Adipose tissue (tissue), 3 donors: Measurements from ENCODE around the gene PTH1R. TPM values are rescaled to one million over a fixed set of nuclear protein-coding genes. Genes with fewer than 3 reads are reported as not detected.

Experiments used
- H3K27ac ChIP-seq: one replicate; pipeline ENCODE4 v1.5.1; 2013; ENCODE audit warnings: low read depth, low read length
- WGBS, 3 donors: extraction: QIAGEN DNeasy Blood & Tissue Kit; methylation state at CpG; one replicate each; pipeline ENCODE4 v1.1.7; 2013; 5-methylcytosine and 5-hydroxymethylcytosine counted together
- polyA plus RNA-seq, 3 donors: library from polyadenylated mRNA; stranded (reverse); fragments of 200-250 nt; gene quantifications; one replicate each; pipeline ENCODE4 v1.2.3, GENCODE V29; 2013
- donor health status: healthy with polysubstance abuse.
- donor health status: Bipolar disorder and iron deficiency.
- donor health status: healthy.

PTH1R gene
- polyA plus RNA-seq = 10 to 100 TPM in 2 of 3 donors, 1 to 10 TPM in 1; 6.1 to 62.9 (median 44.7) TPM

- H3K27ac ChIP-seq = no peak within 1 kb of the TSS
- 76 to 91% (median 84%) methylated on average over 7 of the region's 7 CpGs for WGBS, 3 donors
These were observed at the start of gene PTH1R for GRCh38 chr3:46877406-46878125. Gene PTH1R (plus strand): TSS chr3:46877721. CDS start chr3:46883560, 5,839 bp downstream.

DNA sequence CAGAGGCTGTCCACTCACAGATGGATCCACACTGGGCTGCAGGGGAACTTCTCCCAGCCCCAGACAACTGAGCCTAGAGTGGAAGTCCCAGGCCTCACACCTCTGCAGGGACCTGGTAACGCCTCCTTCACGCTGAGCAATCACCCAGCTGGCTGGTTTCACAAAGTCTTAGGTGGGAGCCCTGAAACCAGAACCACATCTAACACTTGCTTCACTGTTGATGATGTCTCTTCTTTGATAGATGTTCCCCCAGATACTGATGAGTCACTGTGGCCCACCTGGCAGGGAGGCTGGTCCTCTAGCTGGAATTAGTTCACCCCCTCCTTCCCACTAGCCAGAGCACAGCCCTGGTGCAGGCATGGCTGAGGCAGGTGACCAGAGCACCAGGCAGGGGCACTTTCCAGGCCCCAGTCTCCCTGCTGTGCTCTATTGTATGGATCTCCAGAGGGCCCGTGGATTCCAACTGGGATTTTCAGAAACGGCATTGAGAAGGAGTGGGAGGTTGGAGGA is 47.8 kb upstream of the PTH1R start:
- H3K27ac ChIP-seq = no peak overlapping the region
- WGBS, 3 donors = 75 to 82% (median 82%) methylated on average over 4 of the region's 4 CpGs

GRCh38 chr3:46830801-46831200 is 46.7 kb upstream of the PTH1R start:
- WGBS, 3 donors = 80 to 94% (median 90%) methylated on average over 2 of the region's 2 CpGs
- no peak overlapping the region for H3K27ac ChIP-seq

- WGBS, 3 donors = 88 to 95% (median 94%) methylated on average over 3 of the region's 3 CpGs
- no peak overlapping the region for H3K27ac ChIP-seq
These were observed 46.2 kb upstream of the PTH1R start for GRCh38 chr3:46831316-46831715.

GRCh38 chr3:46831841-46832240 is 45.7 kb upstream of the PTH1R start:
- no peak overlapping the region for H3K27ac ChIP-seq
- 46 to 69% (median 57%) methylated on average over 1 of the region's 1 CpG for WGBS, 3 donors

- H3K27ac ChIP-seq = no peak overlapping the region
- 94 to 96% (median 95%) methylated on average over 64 to 65 of the region's 65 CpGs for WGBS, 3 donors
These were observed 43.9 kb upstream of the PTH1R start for GRCh38 chr3:46833346-46834300.

GRCh38 chr3:46835054-46835453 is 42.5 kb upstream of the PTH1R start:
- no peak overlapping the region for H3K27ac ChIP-seq
- WGBS, 3 donors = 56 to 91% (median 89%) methylated on average over 12 of the region's 12 CpGs

DNA sequence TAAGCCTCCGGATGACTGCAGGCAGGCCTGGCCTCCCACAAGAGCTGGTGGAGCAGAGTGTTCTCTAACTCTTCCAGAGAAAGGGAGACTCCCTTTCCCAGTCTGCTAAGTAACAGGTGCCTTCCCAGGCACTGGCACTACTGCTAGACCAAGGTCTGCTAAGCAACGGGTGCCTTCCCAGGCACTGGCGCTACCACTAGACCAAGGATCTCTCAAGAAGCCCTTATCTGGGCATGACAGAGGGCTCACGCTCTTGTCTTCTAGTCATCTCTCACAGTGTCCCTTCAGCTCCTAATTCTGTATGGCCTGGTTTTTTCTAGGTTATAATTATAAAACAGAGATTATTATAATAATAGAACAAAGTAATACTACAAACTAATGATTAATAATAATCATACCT is 42.0 kb upstream of the PTH1R start:
- 88 to 92% (median 92%) methylated on average over 4 of the region's 4 CpGs for WGBS, 3 donors
- H3K27ac ChIP-seq = no peak overlapping the region

DNA sequence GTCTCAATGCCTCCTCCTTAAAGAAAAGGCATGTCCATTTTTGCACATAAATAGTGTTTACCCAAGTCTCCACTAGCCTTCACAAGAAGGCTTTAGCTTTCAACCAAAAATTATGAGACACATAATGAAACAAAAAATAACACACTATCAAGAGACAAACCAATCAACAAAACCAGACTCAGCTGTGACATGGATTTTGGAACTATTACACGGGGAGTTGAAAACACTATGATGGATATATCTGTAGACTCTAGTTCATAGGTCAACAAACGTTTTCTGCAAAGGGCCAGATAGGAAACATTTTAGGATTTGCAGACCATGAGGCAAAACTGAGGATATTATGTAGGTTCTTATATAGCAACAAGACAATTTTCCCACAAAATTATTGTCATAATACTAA is 39.2 kb upstream of the PTH1R start:
- H3K27ac ChIP-seq = no peak overlapping the region
- WGBS, 3 donors = 42 to 71% (median 66%) methylated on average over 2 of the region's 2 CpGs

DNA sequence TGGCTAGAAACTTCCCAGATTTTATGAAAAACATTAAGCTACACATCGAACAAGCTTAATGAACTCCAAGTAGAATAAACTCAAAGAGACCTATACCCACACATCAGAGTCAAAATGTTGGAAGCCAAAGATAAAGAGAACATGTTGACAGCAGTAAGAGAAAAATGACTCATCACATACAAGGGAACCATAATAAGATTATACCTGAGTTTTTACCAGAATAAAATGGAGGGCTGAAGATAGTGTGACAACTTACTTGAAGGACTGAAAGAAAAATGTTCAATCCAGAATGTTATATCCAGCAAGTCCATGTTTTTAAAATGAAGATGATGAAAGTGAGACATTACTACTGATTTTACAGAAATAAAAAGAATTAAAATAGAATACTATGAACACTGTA is 37.0 kb upstream of the PTH1R start:
- 94 to 100% (median 100%) methylated on average over 1 of the region's 1 CpG for WGBS, 3 donors
- no peak overlapping the region for H3K27ac ChIP-seq

- WGBS, 3 donors = 97 to 98% (median 97%) methylated on average over 3 of the region's 3 CpGs
- H3K27ac ChIP-seq = no peak overlapping the region
These were observed 34.0 kb upstream of the PTH1R start for GRCh38 chr3:46843508-46843907.

DNA sequence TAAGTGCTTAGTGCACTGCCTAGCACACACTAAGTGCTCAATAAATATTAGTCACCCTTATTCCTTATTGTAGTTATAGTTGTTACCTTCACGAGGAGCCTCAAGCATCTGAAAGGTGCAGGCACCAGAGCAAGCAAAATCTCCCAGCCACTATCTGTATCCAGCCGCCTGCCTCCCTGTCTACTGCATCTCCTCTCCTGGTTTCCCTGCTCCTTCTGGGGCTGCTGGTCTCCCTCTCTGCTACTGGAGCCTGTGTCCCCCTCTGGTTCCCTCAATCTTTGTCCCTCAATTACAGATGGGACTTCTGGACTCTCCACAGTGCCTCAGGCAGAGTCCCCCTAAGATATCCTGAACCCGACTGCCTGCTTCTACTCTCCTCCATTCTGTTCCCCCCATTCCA is 33.1 kb upstream of the PTH1R start:
- 75 to 92% (median 81%) methylated on average over 3 of the region's 3 CpGs for WGBS, 3 donors

DNA sequence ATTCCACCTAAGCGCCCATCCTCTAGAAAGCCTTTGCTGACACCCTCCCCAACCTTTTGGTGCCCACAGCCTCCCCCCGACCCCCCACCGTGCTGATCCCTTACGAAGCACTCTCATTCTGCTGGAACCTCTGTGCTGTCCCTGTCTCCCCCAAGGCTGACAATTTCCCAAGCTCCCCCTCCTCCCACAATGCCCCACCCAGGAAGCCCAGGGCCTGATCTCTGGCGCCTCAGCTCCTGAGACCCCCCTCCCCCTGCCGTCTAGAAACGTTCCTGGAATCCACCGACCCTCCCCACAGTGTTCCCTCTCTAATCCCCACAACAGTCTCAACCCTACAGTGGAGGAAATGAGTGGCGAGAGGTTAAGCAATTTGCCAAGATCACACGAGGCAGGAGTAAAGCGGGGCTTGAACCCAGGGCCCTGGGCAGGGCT is 32.6 kb upstream of the PTH1R start:
- H3K27ac ChIP-seq = no peak overlapping the region
- WGBS, 3 donors = 24 to 35% (median 27%) methylated on average over 11 of the region's 11 CpGs

More for the DNA sequence above, 33.1 kb upstream of the PTH1R start:
- no peak overlapping the region for H3K27ac ChIP-seq

GRCh38 chr3:46845397-46845859 is 32.1 kb upstream of the PTH1R start:
- no peak overlapping the region for H3K27ac ChIP-seq
- WGBS, 3 donors = 2 to 6% (median 4%) methylated on average over 20 to 23 of the region's 23 CpGs

DNA sequence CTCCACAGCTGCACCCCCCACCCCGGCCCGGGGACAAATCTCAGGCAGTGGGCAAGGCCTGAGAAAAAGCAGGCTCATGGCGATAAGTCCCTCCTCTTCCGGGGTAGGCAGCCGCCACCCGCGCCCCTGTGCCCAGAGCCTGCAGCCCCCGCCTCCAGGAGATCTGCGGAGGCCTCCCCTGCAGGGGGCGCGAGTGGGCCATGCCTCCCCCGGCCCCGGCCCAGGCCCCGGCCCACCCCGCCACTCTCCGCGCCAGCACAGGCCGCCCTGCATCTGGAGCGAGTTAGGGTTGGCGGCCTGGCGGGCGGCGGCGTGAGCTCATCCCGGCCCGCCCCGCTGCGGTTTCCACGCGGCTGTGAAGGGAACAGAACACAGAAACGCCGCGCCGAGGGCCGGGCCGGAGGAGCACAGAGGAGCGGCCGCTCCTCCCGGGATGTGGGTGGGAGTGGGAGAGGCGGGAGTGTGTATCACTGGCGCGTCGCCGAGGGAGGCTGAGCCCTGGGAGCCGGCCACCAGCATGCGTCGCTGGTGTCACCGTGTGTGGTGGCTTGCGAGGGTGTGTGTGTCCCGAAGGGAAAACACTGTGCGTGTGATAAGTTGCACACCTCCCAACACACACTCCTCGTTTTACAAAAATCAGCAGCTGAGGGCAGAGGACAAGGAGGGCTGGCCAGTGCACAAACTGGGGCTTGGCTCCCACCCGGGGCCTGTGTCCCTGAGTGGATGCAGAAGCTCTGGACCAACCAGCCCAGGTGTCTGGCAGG is 31.5 kb upstream of the PTH1R start:
- no peak overlapping the region for H3K27ac ChIP-seq
- WGBS, 3 donors = 1 to 2% (median 1%) methylated on average over 52 to 53 of the region's 53 CpGs

DNA sequence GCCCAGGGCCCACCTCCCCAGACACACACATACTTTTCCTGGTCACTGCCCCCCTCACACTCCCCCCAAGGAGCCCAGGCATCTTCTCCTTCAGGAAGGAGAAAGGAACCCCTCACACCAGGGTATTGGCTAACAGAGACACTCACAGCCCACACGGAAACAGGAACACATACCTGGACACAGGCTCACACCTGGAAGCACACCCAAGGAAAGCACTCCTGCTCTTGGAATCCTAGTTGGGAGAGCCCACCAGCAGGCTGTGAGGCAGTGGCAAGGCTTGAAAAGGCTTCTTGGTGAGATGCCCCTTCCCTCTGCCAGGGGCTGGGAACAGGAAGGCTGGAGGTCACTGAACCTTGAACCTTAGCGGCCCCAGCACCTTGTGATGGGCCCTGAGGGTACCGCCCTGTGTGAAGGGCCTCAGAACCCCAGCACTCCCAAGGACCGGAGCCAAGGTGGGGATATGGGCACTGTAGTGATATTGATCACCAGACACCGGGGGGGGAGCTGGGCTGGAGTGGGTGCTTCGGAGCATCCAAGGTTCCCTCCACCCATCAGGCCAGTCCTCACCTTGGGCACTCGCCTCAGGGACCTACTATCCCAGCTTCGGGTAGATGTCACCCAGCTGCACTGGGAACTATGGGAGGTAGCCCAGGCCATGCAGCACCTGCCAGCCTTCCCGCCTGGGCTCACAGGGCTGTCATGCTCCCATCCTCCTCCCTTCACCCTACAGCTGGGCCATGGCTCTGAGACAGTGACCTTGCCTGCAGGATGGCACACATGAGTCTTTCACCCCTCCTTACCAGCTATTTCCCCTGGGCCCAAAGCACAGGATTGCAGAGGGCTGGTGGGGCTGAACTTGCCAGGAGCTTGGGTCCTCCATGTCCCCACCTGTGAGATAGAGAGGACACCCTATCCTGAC is 30.6 kb upstream of the PTH1R start:
- WGBS, 3 donors = 74 to 90% (median 89%) methylated on average over 9 of the region's 9 CpGs
- H3K27ac ChIP-seq = no peak overlapping the region

GRCh38 chr3:46847744-46848143 is 29.8 kb upstream of the PTH1R start:
- H3K27ac ChIP-seq = no peak overlapping the region
- 94 to 98% (median 96%) methylated on average over 5 of the region's 5 CpGs for WGBS, 3 donors
